ENCODE measurements around the gene PKDCC. TPM values are rescaled to one million over a fixed set of nuclear protein-coding genes. Genes with fewer than 3 reads are reported as not detected.

PKDCC gene
- total and polyA plus RNA-seq, 2 donors = 172 to 247 TPM

- no peak for DNase-seq (ENCODE audit: extremely low spot score)
- no peak overlapping the region for H3K27ac ChIP-seq (ENCODE audit: low read depth)
- no peak overlapping the region for H3K4me3 ChIP-seq (ENCODE audit: low read depth, low read length)
- WGBS = 93% methylated on average over 8 of the region's 8 CpGs
- no peaks in the 10 kb centered on the region for H3K4me1 ChIP-seq (ENCODE audit: insufficient read depth)
- no peaks in the 10 kb centered on the region for H3K36me3 ChIP-seq (ENCODE audit: insufficient read depth)
Measured at GRCh38 chr2:42036940-42037339, 10.9 kb upstream of the PKDCC start.

GRCh38 chr2:42040643-42041278, 7.1 kb upstream of the PKDCC start:
- H3K4me1 ChIP-seq (ENCODE audit: insufficient read depth) = no peaks in the 10 kb centered on the region
- H3K27ac ChIP-seq (ENCODE audit: low read depth) = no peak overlapping the region
- H3K36me3 ChIP-seq (ENCODE audit: insufficient read depth) = no peaks in the 10 kb centered on the region
- no peak overlapping the region for H3K4me3 ChIP-seq (ENCODE audit: low read depth, low read length)
- WGBS = 50% methylated on average over 9 of the region's 9 CpGs
- DNase-seq (ENCODE audit: extremely low spot score) = no peak

- no peak overlapping the region for H3K27ac ChIP-seq (ENCODE audit: low read depth)
- 78% methylated on average over 7 of the region's 7 CpGs for WGBS
- no peaks in the 10 kb centered on the region for H3K4me1 ChIP-seq (ENCODE audit: insufficient read depth)
- no peaks in the 10 kb centered on the region for H3K36me3 ChIP-seq (ENCODE audit: insufficient read depth)
- DNase-seq (ENCODE audit: extremely low spot score) = no peak
- H3K4me3 ChIP-seq (ENCODE audit: low read depth, low read length) = no peak overlapping the region
Measured at GRCh38 chr2:42041377-42042127, 6.3 kb upstream of the PKDCC start.

GRCh38 chr2:42042631-42043355, 5.0 kb upstream of the PKDCC start:
- no peak overlapping the region for H3K4me3 ChIP-seq (ENCODE audit: low read depth, low read length)
- H3K4me1 ChIP-seq (ENCODE audit: insufficient read depth) = no peaks in the 10 kb centered on the region
- no peak overlapping the region for H3K27ac ChIP-seq (ENCODE audit: low read depth)
- H3K36me3 ChIP-seq (ENCODE audit: insufficient read depth) = no peaks in the 10 kb centered on the region
- 92% methylated on average over 11 of the region's 11 CpGs for WGBS
- DNase-seq (ENCODE audit: extremely low spot score) = no peak

- Histone ChIP-seq H3K4me3 (ENCODE audit: low read depth, low read length) (no peak overlapping the region), H3K36me3 (ENCODE audit: insufficient read depth) (no peaks in the 10 kb centered on the region), H3K4me1 (ENCODE audit: insufficient read depth) (no peaks in the 10 kb centered on the region), H3K27ac (ENCODE audit: low read depth) (no peak overlapping the region)
- no peak for DNase-seq (ENCODE audit: extremely low spot score)
- 95% methylated on average over 3 of the region's 3 CpGs for WGBS
Measured at GRCh38 chr2:42043789-42044394, 3.9 kb upstream of the PKDCC start.

- Histone ChIP-seq H3K36me3 (ENCODE audit: insufficient read depth) (no peaks in the 10 kb centered on the region), H3K4me1 (ENCODE audit: insufficient read depth) (no peaks in the 10 kb centered on the region), H3K4me3 (ENCODE audit: low read depth, low read length) (no peak overlapping the region), H3K27ac (ENCODE audit: low read depth) (no peak overlapping the region)
- no peak for DNase-seq (ENCODE audit: extremely low spot score)
- 57% methylated on average over 1 of the region's 1 CpG for WGBS
Measured at GRCh38 chr2:42044939-42045338, 2.9 kb upstream of the PKDCC start.

GRCh38 chr2:42045352-42045751, 2.5 kb upstream of the PKDCC start:
- H3K36me3 ChIP-seq (ENCODE audit: insufficient read depth) = no peaks in the 10 kb centered on the region
- DNase-seq (ENCODE audit: extremely low spot score) = no peak
- no peaks in the 10 kb centered on the region for H3K4me1 ChIP-seq (ENCODE audit: insufficient read depth)
- no peak overlapping the region for H3K27ac ChIP-seq (ENCODE audit: low read depth)
- WGBS = 58% methylated on average over 3 of the region's 3 CpGs
- no peak overlapping the region for H3K4me3 ChIP-seq (ENCODE audit: low read depth, low read length)

- Histone ChIP-seq H3K4me3 (ENCODE audit: low read depth, low read length) (no peak overlapping the region), H3K27ac (ENCODE audit: low read depth) (no peak overlapping the region), H3K36me3 (ENCODE audit: insufficient read depth) (no peaks in the 10 kb centered on the region), H3K4me1 (ENCODE audit: insufficient read depth) (no peaks in the 10 kb centered on the region)
- WGBS = 31% methylated on average over 12 of the region's 12 CpGs
- no peak for DNase-seq (ENCODE audit: extremely low spot score)
Measured at GRCh38 chr2:42045848-42046748, 1.7 kb upstream of the PKDCC start.

- peak overlapping the region; percentile 75 for H3K4me3 ChIP-seq (ENCODE audit: low read depth, low read length)
- no peaks in the 10 kb centered on the region for H3K36me3 ChIP-seq (ENCODE audit: insufficient read depth)
- 3% methylated on average over 39 of the region's 39 CpGs for WGBS
- no peak for DNase-seq (ENCODE audit: extremely low spot score)
- H3K27ac ChIP-seq (ENCODE audit: low read depth) = no peak overlapping the region
- no peaks in the 10 kb centered on the region for H3K4me1 ChIP-seq (ENCODE audit: insufficient read depth)
Measured at GRCh38 chr2:42046819-42047487, 868 bp upstream of the PKDCC start.

GRCh38 chr2:42048299-42049220, 739 bp downstream of the PKDCC start:
- Histone ChIP-seq H3K27ac (ENCODE audit: low read depth) (peak overlapping the region; percentile 35), H3K36me3 (ENCODE audit: insufficient read depth) (no peaks in the 10 kb centered on the region), H3K4me3 (ENCODE audit: low read depth, low read length) (peak overlapping the region; percentile 75), H3K4me1 (ENCODE audit: insufficient read depth) (no peaks in the 10 kb centered on the region)
- 2% methylated on average over 80 of the region's 80 CpGs for WGBS
- DNase-seq (ENCODE audit: extremely low spot score) = no peak

- DNase-seq (ENCODE audit: extremely low spot score) = no peak
- Histone ChIP-seq H3K27ac (ENCODE audit: low read depth) (no peak overlapping the region), H3K4me3 (ENCODE audit: low read depth, low read length) (peak overlapping the region; percentile 75), H3K4me1 (ENCODE audit: insufficient read depth) (no peaks in the 10 kb centered on the region), H3K36me3 (ENCODE audit: insufficient read depth) (no peaks in the 10 kb centered on the region)
- 31% methylated on average over 11 of the region's 11 CpGs for WGBS
Measured at GRCh38 chr2:42049221-42050009, 1.6 kb downstream of the PKDCC start.
